ENCODE results near the gene NSD1. TPM values are rescaled to one million over a fixed set of nuclear protein-coding genes. Genes with fewer than 3 reads are reported as not detected.

Gene NSD1
- total and polyA plus RNA-seq, 9 of the 15 experiments (the other 6 are each of a cell fraction or from before 2014, with no cell fraction given), result 3.8 to 51.0 (median 24.7) TPM

- TF ChIP-seq, protein P1, sequence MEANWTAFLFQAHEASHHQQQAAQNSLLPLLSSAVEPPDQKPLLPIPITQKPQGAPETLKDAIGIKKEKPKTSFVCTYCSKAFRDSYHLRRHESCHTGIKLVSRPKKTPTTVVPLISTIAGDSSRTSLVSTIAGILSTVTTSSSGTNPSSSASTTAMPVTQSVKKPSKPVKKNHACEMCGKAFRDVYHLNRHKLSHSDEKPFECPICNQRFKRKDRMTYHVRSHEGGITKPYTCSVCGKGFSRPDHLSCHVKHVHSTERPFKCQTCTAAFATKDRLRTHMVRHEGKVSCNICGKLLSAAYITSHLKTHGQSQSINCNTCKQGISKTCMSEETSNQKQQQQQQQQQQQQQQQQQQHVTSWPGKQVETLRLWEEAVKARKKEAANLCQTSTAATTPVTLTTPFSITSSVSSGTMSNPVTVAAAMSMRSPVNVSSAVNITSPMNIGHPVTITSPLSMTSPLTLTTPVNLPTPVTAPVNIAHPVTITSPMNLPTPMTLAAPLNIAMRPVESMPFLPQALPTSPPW (CRISPR knock-in tag; IDR thresholded peaks at IDR 0.05), result peak; percentile 90
- TF ChIP-seq, protein P2, sequence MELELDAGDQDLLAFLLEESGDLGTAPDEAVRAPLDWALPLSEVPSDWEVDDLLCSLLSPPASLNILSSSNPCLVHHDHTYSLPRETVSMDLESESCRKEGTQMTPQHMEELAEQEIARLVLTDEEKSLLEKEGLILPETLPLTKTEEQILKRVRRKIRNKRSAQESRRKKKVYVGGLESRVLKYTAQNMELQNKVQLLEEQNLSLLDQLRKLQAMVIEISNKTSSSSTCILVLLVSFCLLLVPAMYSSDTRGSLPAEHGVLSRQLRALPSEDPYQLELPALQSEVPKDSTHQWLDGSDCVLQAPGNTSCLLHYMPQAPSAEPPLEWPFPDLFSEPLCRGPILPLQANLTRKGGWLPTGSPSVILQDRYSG (tag; conservative IDR thresholded peaks at IDR 0.05; ENCODE audit: low read depth), result no peak
- TF ChIP-seq ASH1L (IDR thresholded peaks at IDR 0.05; ENCODE audit: borderline replicate concordance, low read depth, partially characterized antibody) (no peak), MXD1 (CRISPR knock-in tag; IDR thresholded peaks at IDR 0.05; ENCODE audit: borderline replicate concordance, poor library complexity, severe bottlenecking) (peak; percentile 61), DMBX1 (CRISPR knock-in tag; IDR thresholded peaks at IDR 0.05; ENCODE audit: borderline replicate concordance) (no peak), POU5F1 (IDR thresholded peaks at IDR 0.05; ENCODE audit: borderline replicate concordance, low read depth, low read length, partially characterized antibody) (no peak), MTF1 (CRISPR knock-in tag; IDR thresholded peaks at IDR 0.05; ENCODE audit: borderline replicate concordance) (no peak), SNIP1 (IDR thresholded peaks at IDR 0.05; ENCODE audit: low read depth) (no peak), MBD1 (CRISPR knock-in tag; IDR thresholded peaks at IDR 0.05) (no peak), ZNF134 (CRISPR knock-in tag; conservative IDR thresholded peaks at IDR 0.05) (no peak), ZNF280B (CRISPR knock-in tag; IDR thresholded peaks at IDR 0.05) (no peak), THAP7 (CRISPR knock-in tag; IDR thresholded peaks at IDR 0.05) (peak; percentile 69; the same call in 1 of the 2 replicates), RBM17 (IDR thresholded peaks at IDR 0.05; ENCODE audit: borderline replicate concordance, low read depth, low read length) (no peak), NELFE (IDR thresholded peaks at IDR 0.05; ENCODE audit: insufficient read depth, insufficient read length) (no peak), C11orf30 (IDR thresholded peaks at IDR 0.05; ENCODE audit: low read depth) (peak; percentile 89)
- TF ChIP-seq, protein P3, sequence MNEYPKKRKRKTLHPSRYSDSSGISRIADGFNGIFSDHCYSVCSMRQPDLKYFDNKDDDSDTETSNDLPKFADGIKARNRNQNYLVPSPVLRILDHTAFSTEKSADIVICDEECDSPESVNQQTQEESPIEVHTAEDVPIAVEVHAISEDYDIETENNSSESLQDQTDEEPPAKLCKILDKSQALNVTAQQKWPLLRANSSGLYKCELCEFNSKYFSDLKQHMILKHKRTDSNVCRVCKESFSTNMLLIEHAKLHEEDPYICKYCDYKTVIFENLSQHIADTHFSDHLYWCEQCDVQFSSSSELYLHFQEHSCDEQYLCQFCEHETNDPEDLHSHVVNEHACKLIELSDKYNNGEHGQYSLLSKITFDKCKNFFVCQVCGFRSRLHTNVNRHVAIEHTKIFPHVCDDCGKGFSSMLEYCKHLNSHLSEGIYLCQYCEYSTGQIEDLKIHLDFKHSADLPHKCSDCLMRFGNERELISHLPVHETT (CRISPR knock-in tag; conservative IDR thresholded peaks at IDR 0.05 in 1 of 2, IDR thresholded peaks at IDR 0.05 in 1 of 2), result no peak
Measured at GRCh38 chr5:177303121-177303924, 169.8 kb downstream of the NSD1 start, which contains the start of the genes PRELID1 and RAB24 (continued).

Measured in K562 (cell line).